ENCODE results near the gene PRG2.

DNA sequence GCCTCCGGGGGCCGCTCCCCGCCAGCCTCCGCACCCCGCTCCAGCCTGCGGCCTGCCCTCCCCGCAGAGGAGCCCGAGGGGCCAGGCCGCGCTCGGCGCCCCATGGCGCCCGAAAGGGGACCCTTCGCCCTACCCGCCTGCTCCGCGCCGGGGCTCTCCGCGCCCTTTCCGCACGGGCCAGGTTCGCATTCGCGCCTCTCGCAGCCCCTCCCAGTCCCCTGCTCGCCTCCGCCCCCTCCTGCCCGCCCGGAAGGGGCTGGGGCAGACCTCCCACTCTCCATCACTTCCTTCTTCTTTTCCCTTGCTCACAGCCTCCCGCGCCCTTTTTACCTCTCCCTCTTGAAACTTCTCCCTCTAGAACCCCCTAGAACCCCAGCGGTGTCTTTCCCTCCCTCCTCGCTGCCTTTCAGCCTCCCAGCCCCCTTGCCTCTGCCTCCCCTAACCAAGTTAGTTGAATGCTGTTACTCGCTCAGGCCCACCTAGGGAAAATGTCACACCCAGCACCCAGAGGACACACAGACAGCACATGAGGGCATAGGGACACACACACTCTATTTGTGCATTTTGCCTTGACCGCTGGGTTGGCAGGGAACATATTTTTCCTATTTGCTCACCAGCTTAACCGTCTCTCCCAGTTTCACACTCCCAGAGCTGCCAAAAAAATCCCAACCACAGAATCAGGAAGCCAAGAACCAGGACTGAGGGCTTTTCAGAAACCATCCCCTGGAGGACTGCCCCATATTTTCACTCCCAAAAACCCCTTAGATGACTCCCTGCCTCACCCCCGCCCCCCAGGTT is 36.7 kb upstream of the PRG2 start, which contains the start of gene SLC43A3:
- TF ChIP-seq POLR2A (IDR thresholded peaks at IDR 0.05; ENCODE audit: low read length) (peak; percentile 92), GATA1 (IDR thresholded peaks at IDR 0.05; ENCODE audit: low read depth, low read length) (no peak)

Data from erythroblast (primary cell).